ENCODE data around the gene UTP25. TPM values are rescaled to one million over a fixed set of nuclear protein-coding genes. Genes with fewer than 3 reads are reported as not detected.
A peak's percentile ranks its signal among the peaks of the same experiment; 100 is the strongest.

The UTP25 gene
- total RNA-seq, 4 donors from 2014 or later, result 5.7 to 7.5 (median 6.8) TPM

DNA sequence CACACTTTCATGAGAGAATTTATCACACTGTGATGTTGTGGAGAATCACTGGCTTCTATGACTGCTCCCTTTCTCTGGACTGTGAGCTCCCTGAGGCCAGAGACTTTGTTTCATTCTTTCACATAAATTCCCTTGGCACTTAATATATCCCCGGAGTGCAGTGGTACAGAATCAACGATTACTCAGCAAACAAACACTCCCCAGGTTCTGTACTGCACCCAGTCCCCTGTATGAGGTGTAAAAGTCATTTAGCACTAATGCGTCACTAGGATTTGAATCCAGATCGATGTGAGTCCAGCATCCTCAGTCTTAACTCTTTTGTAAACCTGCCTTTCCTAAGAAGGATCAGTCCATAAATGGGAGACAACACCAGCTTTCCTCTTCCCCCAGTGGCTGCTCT lies 6.8 kb upstream of the UTP25 start:
- Histone ChIP-seq H3K27me3 (no peaks in the 10 kb centered on the region), H3K27ac (no peak overlapping the region), H3K4me1 (peaks cover 0 to 5% (median 0%) of the 10 kb centered on the region in 4 donors), H3K4me3 (no peak overlapping the region), H3K36me3 (no peaks in the 10 kb centered on the region), H3K9me3 (no peaks in the 10 kb centered on the region)
- no peak for DNase-seq (ENCODE audit: low spot score in 2 of 2)
- TF ChIP-seq, protein P1, sequence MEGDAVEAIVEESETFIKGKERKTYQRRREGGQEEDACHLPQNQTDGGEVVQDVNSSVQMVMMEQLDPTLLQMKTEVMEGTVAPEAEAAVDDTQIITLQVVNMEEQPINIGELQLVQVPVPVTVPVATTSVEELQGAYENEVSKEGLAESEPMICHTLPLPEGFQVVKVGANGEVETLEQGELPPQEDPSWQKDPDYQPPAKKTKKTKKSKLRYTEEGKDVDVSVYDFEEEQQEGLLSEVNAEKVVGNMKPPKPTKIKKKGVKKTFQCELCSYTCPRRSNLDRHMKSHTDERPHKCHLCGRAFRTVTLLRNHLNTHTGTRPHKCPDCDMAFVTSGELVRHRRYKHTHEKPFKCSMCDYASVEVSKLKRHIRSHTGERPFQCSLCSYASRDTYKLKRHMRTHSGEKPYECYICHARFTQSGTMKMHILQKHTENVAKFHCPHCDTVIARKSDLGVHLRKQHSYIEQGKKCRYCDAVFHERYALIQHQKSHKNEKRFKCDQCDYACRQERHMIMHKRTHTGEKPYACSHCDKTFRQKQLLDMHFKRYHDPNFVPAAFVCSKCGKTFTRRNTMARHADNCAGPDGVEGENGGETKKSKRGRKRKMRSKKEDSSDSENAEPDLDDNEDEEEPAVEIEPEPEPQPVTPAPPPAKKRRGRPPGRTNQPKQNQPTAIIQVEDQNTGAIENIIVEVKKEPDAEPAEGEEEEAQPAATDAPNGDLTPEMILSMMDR (IDR thresholded peaks at IDR 0.05), result no peak
- TF ChIP-seq EP300 (IDR thresholded peaks at IDR 0.05), result no peak
- TF ChIP-seq POLR2A (IDR thresholded peaks at IDR 0.05), result no peak
- 58 to 64% methylated on average over 4 of the region's 4 CpGs for WGBS, 2 donors

DNA sequence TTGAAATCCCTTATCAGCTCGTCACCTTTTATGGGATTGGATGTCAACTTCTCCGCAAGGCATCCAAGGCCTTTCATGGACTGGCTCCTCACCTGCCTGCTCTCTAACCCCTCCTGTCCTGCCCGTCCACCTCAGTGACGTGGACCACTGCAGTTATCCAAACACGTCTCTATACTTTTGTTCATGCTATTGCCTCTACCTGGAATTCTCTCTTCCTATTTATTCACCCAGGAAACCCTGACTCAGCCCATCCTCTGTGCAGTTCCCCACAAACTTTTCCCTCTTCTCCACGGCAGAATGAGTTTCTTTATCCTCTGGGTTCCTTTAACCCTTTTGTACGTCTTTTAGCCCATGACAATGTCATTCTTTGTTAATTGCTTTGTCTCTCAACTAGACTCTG lies 5.1 kb upstream of the UTP25 start:
- H3K27ac ChIP-seq, result no peak overlapping the region
- TF ChIP-seq, protein P1 (IDR thresholded peaks at IDR 0.05), result no peak
- TF ChIP-seq POLR2A (IDR thresholded peaks at IDR 0.05) (no peak), EP300 (IDR thresholded peaks at IDR 0.05) (no peak)
- 57 to 60% methylated on average over 7 of the region's 7 CpGs for WGBS, 2 donors
- no peaks in the 10 kb centered on the region for H3K36me3 ChIP-seq
- H3K9me3 ChIP-seq, result no peaks in the 10 kb centered on the region
- no peak overlapping the region for H3K4me3 ChIP-seq
- H3K4me1 ChIP-seq, result peaks cover 0 to 8% (median 0%) of the 10 kb centered on the region in 4 donors
- DNase-seq (ENCODE audit: low spot score in 2 of 2), result no peak
- no peaks in the 10 kb centered on the region for H3K27me3 ChIP-seq

DNA sequence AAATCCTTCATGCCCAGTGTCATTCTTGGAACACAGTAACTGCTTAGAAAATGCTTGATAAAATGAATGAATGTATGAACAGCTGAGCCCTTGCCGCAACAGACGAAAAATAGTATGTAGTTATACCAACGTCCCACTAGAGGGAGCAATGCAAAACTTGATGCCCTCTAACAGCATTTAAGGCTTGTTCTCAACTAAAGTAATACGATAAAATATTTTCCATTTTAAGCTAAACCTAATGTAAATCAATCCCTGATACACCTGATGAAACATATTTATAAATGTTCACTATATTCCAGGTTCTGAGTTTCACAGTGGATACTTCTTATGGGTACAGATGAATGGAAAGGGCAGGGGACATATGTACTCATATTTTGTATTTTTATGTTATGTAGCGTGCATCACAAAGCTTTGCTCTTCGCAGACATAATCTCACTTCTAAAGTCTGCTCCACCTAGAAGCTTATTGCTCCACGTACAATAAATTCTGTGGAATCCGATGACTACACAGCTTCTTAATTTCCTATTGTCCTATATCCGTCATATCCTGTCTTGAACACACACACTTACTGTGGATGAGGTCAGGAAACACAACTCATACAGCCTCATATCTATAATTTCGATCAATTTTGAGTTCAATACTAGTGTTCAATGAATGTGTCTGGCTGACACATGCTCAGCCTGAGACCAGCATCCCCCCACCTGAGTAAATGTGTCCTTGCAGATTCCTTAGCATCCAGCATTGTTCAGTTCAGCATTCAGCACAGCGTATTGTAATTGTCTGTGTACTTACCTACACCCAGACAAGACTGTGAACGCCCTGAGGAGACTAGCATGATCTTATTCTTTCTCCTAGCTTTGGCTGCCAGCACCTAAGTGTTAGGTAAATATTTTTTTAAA lies 4.4 kb upstream of the UTP25 start:
- WGBS, 2 donors, result 40 to 42% methylated on average over 12 of the region's 12 CpGs
- TF ChIP-seq POLR2A (IDR thresholded peaks at IDR 0.05), result no peak
- TF ChIP-seq, protein P1 (IDR thresholded peaks at IDR 0.05), result peak; percentile 55 to 77 (median 67)
- TF ChIP-seq EP300 (IDR thresholded peaks at IDR 0.05), result no peak
- no peak overlapping the region for H3K27ac ChIP-seq
- no peak overlapping the region for H3K4me3 ChIP-seq
- no peaks in the 10 kb centered on the region for H3K27me3 ChIP-seq
- H3K4me1 ChIP-seq, result peaks cover 0 to 9% (median under 1%) of the 10 kb centered on the region in 4 donors
- no peaks in the 10 kb centered on the region for H3K36me3 ChIP-seq
- H3K9me3 ChIP-seq, result no peaks in the 10 kb centered on the region
- DNase-seq (ENCODE audit: low spot score in 2 of 2), result no peak

DNA sequence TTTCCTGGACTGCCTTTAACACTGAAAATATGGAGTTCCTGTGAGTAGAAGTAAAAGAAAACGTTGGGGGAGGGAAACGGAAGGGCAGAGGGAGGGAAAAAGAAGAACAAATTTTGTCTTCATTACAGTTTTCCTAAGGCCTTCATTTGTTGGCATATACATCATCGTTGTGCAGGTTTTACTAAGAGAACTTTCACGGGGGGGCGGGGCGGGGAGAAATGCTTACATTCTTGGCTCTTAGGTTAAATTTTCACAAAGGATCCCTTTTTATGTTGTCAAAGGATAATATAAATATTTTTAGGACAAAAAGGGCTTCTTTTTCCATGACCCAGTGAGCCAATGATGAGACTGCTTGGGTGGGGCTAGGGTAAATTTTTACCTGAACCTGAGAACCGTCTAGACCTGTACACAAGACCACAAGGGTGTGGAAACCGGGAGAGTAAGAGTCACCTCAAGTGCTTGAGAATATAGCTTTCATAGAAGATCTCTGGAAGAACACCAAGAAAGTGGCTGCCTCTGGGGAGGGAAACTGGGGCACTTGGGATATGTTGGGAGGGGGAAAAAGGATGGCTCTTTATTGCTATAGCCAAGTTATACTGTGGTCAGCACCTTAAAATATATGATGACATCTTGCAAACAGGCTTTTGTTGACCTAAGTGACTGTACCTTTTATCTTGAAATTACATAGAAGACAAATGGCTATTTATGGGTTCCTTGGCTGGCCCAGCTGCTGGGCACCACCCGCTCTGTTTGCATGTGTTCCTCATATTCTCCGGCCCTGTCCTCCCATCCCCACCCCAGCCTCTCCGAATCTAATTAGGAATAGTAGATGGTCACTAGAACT lies 2.0 kb upstream of the UTP25 start:
- Histone ChIP-seq H3K4me3 (no peak overlapping the region), H3K36me3 (peaks cover 0 to 7% (median 0%) of the 10 kb centered on the region in 3 donors), H3K27me3 (no peaks in the 10 kb centered on the region), H3K9me3 (no peaks in the 10 kb centered on the region), H3K27ac (no peak overlapping the region), H3K4me1 (peaks cover 0 to 33% (median 3%) of the 10 kb centered on the region in 4 donors)
- DNase-seq (ENCODE audit: low spot score in 2 of 2), result no peak
- TF ChIP-seq, protein P1 (IDR thresholded peaks at IDR 0.05), result no peak
- no peak for TF ChIP-seq POLR2A (IDR thresholded peaks at IDR 0.05)
- no peak for TF ChIP-seq EP300 (IDR thresholded peaks at IDR 0.05)
- WGBS, 2 donors, result 81 to 82% methylated on average over 11 of the region's 11 CpGs

All from tibial nerve (tissue), 4 donors.